Heart left ventricle (tissue), 16 donors: ENCODE results near the gene RPF1. TPM values are rescaled to one million over a fixed set of nuclear protein-coding genes. Genes with fewer than 3 reads are reported as not detected.

Experiments used
- ATAC-seq, 4 donors: fragments of 200-7000 bp; cut with Tn5 transposase; one replicate each; pipeline ENCODE4 v1.9.1; 2020 to 2022; ENCODE audit warnings: moderate library complexity in 4 of 4, mild to moderate bottlenecking in 3 of 4, moderate number of reproducible peaks in 1 of 4
- DNase-seq, 5 donors: peaks; one replicate each; pipeline ENCODE4 v3.0.0-alpha.2; 2020
- H3K27ac ChIP-seq, 12 donors: fragments of 200-600 bp; sonication (generic) in 4 of 12; one replicate each; pipeline versions ENCODE4 v1.5.0 to v1.8.0; 2016 to 2022; ENCODE audit warnings: mild to moderate bottlenecking in 2 of 12
- H3K27me3 ChIP-seq, 9 donors: fragments of 200-600 bp; sonication (generic) in 2 of 9; one replicate each; pipeline versions ENCODE4 v1.5.1 to v1.8.0; 2016 to 2022; ENCODE audit warnings: mild to moderate bottlenecking in 3 of 9
- H3K36me3 ChIP-seq, 9 donors: fragments of 200-600 bp; sonication (generic) in 2 of 9; one replicate each; pipeline versions ENCODE4 v1.5.0 to v1.8.0; 2018 to 2022; ENCODE audit warnings: mild to moderate bottlenecking in 2 of 9
- H3K4me1 ChIP-seq, 12 donors: fragments of 200-600 bp; sonication (generic) in 4 of 12; one replicate each; pipeline versions ENCODE4 v1.5.0 to v1.8.0; 2016 to 2022; ENCODE audit warnings: mild to moderate bottlenecking in 3 of 12
- H3K4me3 ChIP-seq, 12 donors: fragments of 200-600 bp; sonication (generic) in 4 of 12; one replicate each; pipeline versions ENCODE4 v1.5.0 to v1.8.0; 2017 to 2022; ENCODE audit warnings: mild to moderate bottlenecking in 9 of 12, moderate library complexity in 4 of 12
- H3K9me3 ChIP-seq, 12 donors: fragments of 200-600 bp; sonication (generic) in 4 of 12; one replicate each; pipeline versions ENCODE4 v1.5.0 to v1.8.0; 2016 to 2022; ENCODE audit warnings: mild to moderate bottlenecking in 1 of 12
- POLR2A ChIP-seq, 2 donors: fragments of 450-650 bp; IDR thresholded peaks; one replicate each; pipeline ENCODE4 v1.6.1; 2017; ENCODE audit warnings: antibody characterized with exemption in 2 of 2, mild to moderate bottlenecking in 2 of 2, moderate library complexity in 2 of 2
- WGBS, 4 donors: extraction: QIAGEN DNeasy Blood & Tissue Kit in 2 of 4; methylation state at CpG; one replicate each; pipeline versions ENCODE4 v1.1.5 to v1.1.7; 2013 to 2018; 5-methylcytosine and 5-hydroxymethylcytosine counted together
- intact Hi-C, 10 donors: fragments of 100-400 bp; cut with DNase I; formaldehyde crosslinking; loops; one replicate each; pipeline versions ENCODE4 v1.11.1 to v1.14.2; 2022
- polyA plus RNA-seq, 2 donors: library from polyadenylated mRNA; stranded (reverse); fragments of 200-250 nt; gene quantifications; one replicate each; pipeline ENCODE4 v1.2.3, GENCODE V29; 2013
- total RNA-seq, 9 donors: library from RNA; depleted of rRNA in 2 of 9; stranded (reverse); fragments of >200 nt in 2 of 9; fragmentation: NEBNext Ultra II Directional in 3 of 9; extraction: Animal tissue kit (Norgen Biotek cat#: 25700) in 3 of 9; gene quantifications; one replicate each; pipeline versions ENCODE4 v1.1.0 to v1.2.4, GENCODE V29; 2016 to 2023
- TF ChIP-seq, protein P1 (sequence below), 12 donors: fragments of 200-600 bp; sonication (generic) in 4 of 12; IDR thresholded peaks; one replicate each; pipeline versions ENCODE4 v1.5.0 to v1.8.0; 2018 to 2022; ENCODE audit warnings: antibody characterized with exemption in 12 of 12, mild to moderate bottlenecking in 5 of 12
- donor health status: ischemic (EF 13 %, LVEDD 7.1; RV severe dilation, severe dysfunction).
- donor health status: healthy with polysubstance abuse.
- donor health status: DM: no; HTN: yes; CAD: no.
- donor health status: DM: no; HTN: no; CAD: no.
- donor health status: ischemic (EF 25% LVEDD 6.9; RV normal size, moderate dysfunction).
- donor health status: ischemic (EF 25% LVEDD 5.7; RV mildly dilated, moderate dysfunction).
- donor health status: healthy.
- donor health status: DM: yes; HTN: yes; CAD: no.
- donor health status: ischemic (EF 35%, LVEDD 5.7; RV mildly dilated, moderate dysfunction).
- donor health status: nonischemic (EF 11% LVEDD 7.7; RV severe dilation, severe dysfunction).
- donor health status: DM: yes; HTN: yes; CAD: no.
- donor health status: PGD.
- donor health status: ischemic (EF 29% LVEDD 5.4; RV normal size, mild dysfunction).
- donor health status: nonischemic (EF 23%, LVEDD 6.1; RV moderate dilation, normal function).

Gene RPF1
- total and polyA plus RNA-seq, 11 donors, result 23.9 to 66.8 (median 34.5) TPM

DNA sequence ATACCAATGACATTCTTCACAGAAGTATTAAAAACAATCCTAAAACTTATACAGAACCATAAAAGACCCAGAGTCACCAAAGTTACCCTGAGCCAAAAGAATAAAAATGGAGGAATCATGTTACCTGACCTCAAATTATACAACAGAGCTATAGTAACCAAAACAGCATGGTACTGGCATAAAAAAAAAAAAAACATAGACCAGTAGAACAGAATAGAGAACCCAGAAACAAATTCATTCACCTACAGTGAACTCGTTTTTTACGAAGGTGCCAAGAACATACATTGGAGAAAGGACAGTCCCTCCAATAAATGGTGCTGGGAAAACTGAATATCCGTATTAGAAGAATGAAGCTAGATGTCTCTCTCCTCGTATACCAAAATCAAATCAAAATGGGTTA, 30.0 kb downstream of the RPF1 start:
- TF ChIP-seq, protein P1, sequence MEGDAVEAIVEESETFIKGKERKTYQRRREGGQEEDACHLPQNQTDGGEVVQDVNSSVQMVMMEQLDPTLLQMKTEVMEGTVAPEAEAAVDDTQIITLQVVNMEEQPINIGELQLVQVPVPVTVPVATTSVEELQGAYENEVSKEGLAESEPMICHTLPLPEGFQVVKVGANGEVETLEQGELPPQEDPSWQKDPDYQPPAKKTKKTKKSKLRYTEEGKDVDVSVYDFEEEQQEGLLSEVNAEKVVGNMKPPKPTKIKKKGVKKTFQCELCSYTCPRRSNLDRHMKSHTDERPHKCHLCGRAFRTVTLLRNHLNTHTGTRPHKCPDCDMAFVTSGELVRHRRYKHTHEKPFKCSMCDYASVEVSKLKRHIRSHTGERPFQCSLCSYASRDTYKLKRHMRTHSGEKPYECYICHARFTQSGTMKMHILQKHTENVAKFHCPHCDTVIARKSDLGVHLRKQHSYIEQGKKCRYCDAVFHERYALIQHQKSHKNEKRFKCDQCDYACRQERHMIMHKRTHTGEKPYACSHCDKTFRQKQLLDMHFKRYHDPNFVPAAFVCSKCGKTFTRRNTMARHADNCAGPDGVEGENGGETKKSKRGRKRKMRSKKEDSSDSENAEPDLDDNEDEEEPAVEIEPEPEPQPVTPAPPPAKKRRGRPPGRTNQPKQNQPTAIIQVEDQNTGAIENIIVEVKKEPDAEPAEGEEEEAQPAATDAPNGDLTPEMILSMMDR (IDR thresholded peaks at IDR 0.05), result no peak
- no peak for TF ChIP-seq POLR2A (IDR thresholded peaks at IDR 0.05)
- DNase-seq (no peak), ATAC-seq (no peak)
- H3K36me3 ChIP-seq, result peaks cover 0 to 8% (median 0%) of the 10 kb centered on the region in 9 donors
- no peaks in the 10 kb centered on the region for H3K27me3 ChIP-seq
- intact Hi-C loops, result loop anchor here in 6 of 10 donors (5.0 to 10.0 kb wide), 5 partner anchors 63 to 214 kb away; partner anchors contain the start of gene CTBS (in 5 of the 6)
- peaks cover 0 to 24% (median 10%) of the 10 kb centered on the region in 12 donors for H3K4me1 ChIP-seq
- no peak overlapping the region for H3K27ac ChIP-seq
- H3K9me3 ChIP-seq, result peaks cover 0 to 25% (median 0%) of the 10 kb centered on the region in 12 donors
- H3K4me3 ChIP-seq, result no peak overlapping the region
- WGBS, 4 donors, result 94 to 98% (median 96%) methylated on average over 4 of the region's 4 CpGs

DNA sequence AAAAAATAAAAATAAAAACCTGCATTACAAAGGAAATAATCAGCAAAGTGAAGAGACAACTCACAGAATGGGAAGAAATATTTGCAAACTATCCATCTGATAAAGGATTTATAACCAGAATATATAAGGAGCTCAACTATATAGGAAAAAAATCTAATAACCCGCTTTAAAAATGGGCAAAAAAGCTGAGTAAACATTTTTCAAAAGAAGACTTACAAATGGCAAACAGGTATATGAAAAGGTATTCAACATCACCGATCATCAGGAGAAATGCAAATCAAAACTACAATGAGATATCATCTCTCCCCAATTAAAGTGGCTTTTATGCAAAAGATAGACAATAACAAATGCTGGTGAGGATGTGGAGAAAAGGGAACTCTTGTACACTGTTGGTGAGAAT, 31.1 kb downstream of the RPF1 start:
- TF ChIP-seq, protein P1 (IDR thresholded peaks at IDR 0.05), result no peak
- no peak for TF ChIP-seq POLR2A (IDR thresholded peaks at IDR 0.05)
- H3K4me3 ChIP-seq, result no peak overlapping the region
- peaks cover 0 to 25% (median 0%) of the 10 kb centered on the region in 12 donors for H3K9me3 ChIP-seq
- H3K4me1 ChIP-seq, result peaks cover 0 to 15% (median 3%) of the 10 kb centered on the region in 12 donors
- ATAC-seq (no peak), DNase-seq (no peak)
- no peak overlapping the region for H3K27ac ChIP-seq
- 49 to 99% (median 71%) methylated on average over 2 of the region's 2 CpGs for WGBS, 4 donors
- intact Hi-C loops, result loop anchor here in 1 of 10 donors (5.0 kb wide), 1 partner anchor 62 kb away; the partner anchor contains the start of gene CTBS
- H3K36me3 ChIP-seq, result peaks cover 0 to 8% (median 0%) of the 10 kb centered on the region in 9 donors
- H3K27me3 ChIP-seq, result no peaks in the 10 kb centered on the region

- DNase-seq (no peak), ATAC-seq (no peak)
- TF ChIP-seq, protein P1 (IDR thresholded peaks at IDR 0.05), result no peak
- no peak for TF ChIP-seq POLR2A (IDR thresholded peaks at IDR 0.05)
- Histone ChIP-seq H3K27me3 (no peaks in the 10 kb centered on the region), H3K36me3 (peaks cover 0 to 8% (median 0%) of the 10 kb centered on the region in 9 donors), H3K27ac (no peak overlapping the region), H3K9me3 (peaks cover 0 to 25% (median 0%) of the 10 kb centered on the region in 12 donors), H3K4me1 (peaks cover 0 to 15% (median 3%) of the 10 kb centered on the region in 12 donors), H3K4me3 (no peak overlapping the region)
- intact Hi-C loops, result loop anchor here in 1 of 10 donors (5.0 kb wide), 1 partner anchor 62 kb away; the partner anchor contains the start of gene CTBS
- WGBS, 4 donors, result 88 to 96% (median 94%) methylated on average over 3 of the region's 3 CpGs
Measured at GRCh38 chr1:84510668-84511067, 31.6 kb downstream of the RPF1 start.

DNA sequence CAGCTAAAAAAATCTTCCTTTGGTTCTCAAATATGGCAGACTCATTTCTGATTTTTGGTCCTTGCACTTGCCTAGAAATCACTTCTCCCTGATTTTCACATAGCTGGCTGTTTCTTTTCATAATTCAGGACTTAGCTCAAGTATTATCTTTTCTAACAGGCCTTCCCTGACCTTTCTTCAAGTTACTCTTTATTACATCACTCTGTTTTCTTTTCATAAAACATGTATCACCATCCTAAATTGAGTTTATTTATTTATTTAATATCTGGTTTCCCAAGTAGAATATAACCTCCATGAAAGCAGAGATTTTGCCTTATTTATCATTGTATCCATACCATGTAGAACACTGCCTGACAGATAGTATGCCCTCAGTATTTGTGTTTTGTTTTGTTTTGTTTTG, 45.5 kb downstream of the RPF1 start:
- no peak for ATAC-seq

More for the DNA sequence above, 45.5 kb downstream of the RPF1 start:
- Histone ChIP-seq H3K27ac (no peak overlapping the region), H3K27me3 (no peaks in the 10 kb centered on the region), H3K9me3 (no peaks in the 10 kb centered on the region), H3K4me1 (no peaks in the 10 kb centered on the region), H3K4me3 (no peak overlapping the region), H3K36me3 (peaks cover 0 to 13% (median 0%) of the 10 kb centered on the region in 9 donors)
- TF ChIP-seq, protein P1 (IDR thresholded peaks at IDR 0.05), result no peak
- TF ChIP-seq POLR2A (IDR thresholded peaks at IDR 0.05), result no peak
- no peak for DNase-seq
- intact Hi-C loops, result no loop called here
